Measurements from ENCODE around the gene KYAT1. TPM values are rescaled to one million over a fixed set of nuclear protein-coding genes. Genes with fewer than 3 reads are reported as not detected.
"Not testable (repeated sequence)": the region's sequence is repeated elsewhere in the genome, so short reads cannot be mapped to it uniquely, and the experiment has no call there.

KYAT1 gene
- total RNA-seq, 3 donors from 2014 or later: 1.9 to 6.4 (median 2.9) TPM

- no peak for ATAC-seq
- H3K4me1 ChIP-seq (ENCODE audit: low read depth): no peaks in the 10 kb centered on the region
- no peak for TF ChIP-seq CTCF (IDR thresholded peaks at IDR 0.05)
- no peak for DNase-seq
- H3K9me3 ChIP-seq: no peaks in the 10 kb centered on the region
- no peak overlapping the region for H3K4me3 ChIP-seq
- intact Hi-C loops (cut with DNase I, micrococcal nuclease): no loop called here
- H3K36me3 ChIP-seq (ENCODE audit: low read depth): no peaks in the 10 kb centered on the region
Measured at GRCh38 chr9:128877852-128878251, 3.9 kb downstream of the KYAT1 start.

- H3K9me3 ChIP-seq; H3K4me3 ChIP-seq; intact Hi-C loops (cut with DNase I, micrococcal nuclease); H3K36me3 ChIP-seq (ENCODE audit: low read depth); H3K4me1 ChIP-seq (ENCODE audit: low read depth); ATAC-seq; DNase-seq: not testable (repeated sequence)
Measured at GRCh38 chr9:128870941-128871265, 10.8 kb downstream of the KYAT1 start.

DNA sequence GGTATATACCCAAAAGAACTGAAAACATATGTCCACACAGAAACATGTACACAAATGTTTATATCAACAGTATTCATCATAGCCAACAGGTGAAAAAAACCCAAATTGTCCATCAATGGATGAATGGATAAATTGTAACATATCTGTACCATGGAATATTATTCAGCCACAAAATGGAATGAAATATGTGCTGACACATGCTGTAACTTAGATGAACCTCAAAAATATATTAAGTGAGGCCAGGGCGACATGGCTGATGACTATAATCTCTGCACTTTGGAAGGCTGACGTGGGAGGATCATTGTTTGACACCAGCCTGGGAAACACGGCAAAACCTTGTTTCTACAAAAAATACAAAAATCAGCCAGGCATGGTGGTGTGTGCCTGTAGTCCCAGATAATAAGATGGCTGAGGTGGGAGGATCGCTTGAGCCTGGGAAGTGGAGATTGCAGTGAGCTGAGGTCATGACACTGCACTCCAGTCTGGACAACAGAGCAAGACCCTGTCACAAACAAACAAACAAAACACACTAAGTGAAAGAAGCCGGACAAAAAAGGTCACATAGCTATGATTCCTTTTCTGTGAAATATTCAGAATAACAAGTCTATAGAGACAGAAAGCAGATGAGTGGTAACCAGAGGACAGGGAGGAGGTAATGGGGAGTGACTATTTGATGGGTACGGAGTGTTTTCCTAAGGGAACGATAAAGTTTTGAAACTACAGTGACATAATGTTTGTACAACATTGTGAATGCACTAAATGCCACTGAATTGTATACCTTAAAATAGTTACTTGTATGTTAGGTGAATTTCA is 11.4 kb downstream of the KYAT1 start:
- intact Hi-C loops (cut with DNase I, micrococcal nuclease): no loop called here
- Histone ChIP-seq H3K36me3 (ENCODE audit: low read depth) (no peaks in the 10 kb centered on the region), H3K9me3 (no peaks in the 10 kb centered on the region), H3K4me3 (no peak overlapping the region), H3K4me1 (ENCODE audit: low read depth) (no peaks in the 10 kb centered on the region)
- TF ChIP-seq CTCF (IDR thresholded peaks at IDR 0.05): no peak
- DNase-seq: no peak
- ATAC-seq: no peak

DNA sequence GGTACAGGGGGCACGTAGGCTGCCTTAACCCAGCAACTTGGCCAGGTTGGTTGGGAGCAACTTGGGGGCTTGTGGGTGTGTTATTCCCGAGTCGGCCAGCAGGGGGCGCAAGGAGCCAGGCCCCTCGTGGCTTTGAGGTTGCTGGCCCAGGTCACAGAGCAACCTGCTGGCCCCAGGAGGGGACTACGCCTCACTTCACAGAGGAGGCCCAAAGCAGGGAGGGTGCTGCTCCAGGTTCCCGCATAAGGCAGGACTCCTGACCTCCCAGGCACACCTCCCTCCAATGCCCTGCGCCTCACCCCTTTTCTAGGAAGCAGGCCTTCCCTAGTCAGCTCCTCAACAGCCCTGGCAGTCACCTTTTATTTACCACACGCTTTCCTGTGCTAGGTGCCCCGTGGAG is 18.1 kb downstream of the KYAT1 start:
- H3K4me3 ChIP-seq: no peak overlapping the region
- peaks cover 6% of the 10 kb centered on the region for H3K4me1 ChIP-seq (ENCODE audit: low read depth)
- DNase-seq (peak; percentile 76 to 84 (median 84)), ATAC-seq (peak; percentile 95)
- peak; percentile 91 for TF ChIP-seq CTCF (IDR thresholded peaks at IDR 0.05)
- no peaks in the 10 kb centered on the region for H3K9me3 ChIP-seq
- no peaks in the 10 kb centered on the region for H3K36me3 ChIP-seq (ENCODE audit: low read depth)
- intact Hi-C loops (cut with DNase I, micrococcal nuclease): loop anchor here (5.0 kb wide), 1 partner anchor 64 kb away; no protein-coding TSS in a partner anchor

GRCh38 chr9:128862401-128862851 is 19.3 kb downstream of the KYAT1 start:
- H3K36me3 ChIP-seq (ENCODE audit: low read depth): no peaks in the 10 kb centered on the region
- intact Hi-C loops (cut with DNase I, micrococcal nuclease): loop anchor here (5.0 kb wide), 1 partner anchor 65 kb away; no protein-coding TSS in a partner anchor
- peak; percentile 43 to 56 (median 51) for DNase-seq
- no peak for TF ChIP-seq CTCF (IDR thresholded peaks at IDR 0.05)
- no peaks in the 10 kb centered on the region for H3K9me3 ChIP-seq
- H3K4me1 ChIP-seq (ENCODE audit: low read depth): peaks cover 6% of the 10 kb centered on the region
- ATAC-seq: peak; percentile 67
- no peak overlapping the region for H3K4me3 ChIP-seq

DNA sequence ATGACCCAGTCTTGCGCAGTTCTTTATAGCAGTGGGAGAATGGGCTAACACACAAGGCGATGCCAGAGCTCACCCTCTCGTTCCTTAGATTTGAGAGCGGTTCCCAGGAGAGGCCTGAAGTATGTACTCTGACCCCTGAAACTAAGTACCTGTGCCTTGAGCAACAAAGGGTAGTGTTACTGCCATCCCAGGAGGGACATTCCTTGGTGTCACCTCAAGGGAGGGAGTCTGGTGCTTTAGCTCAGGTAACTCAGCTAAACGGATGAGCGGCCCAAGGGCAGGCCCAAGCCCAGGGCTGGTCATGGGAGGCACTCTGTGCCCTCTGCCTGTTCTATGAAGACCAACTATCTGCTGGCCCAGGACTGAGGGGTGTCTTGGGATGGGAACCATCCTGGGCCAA is 20.2 kb downstream of the KYAT1 start:
- no peak overlapping the region for H3K4me3 ChIP-seq
- H3K36me3 ChIP-seq (ENCODE audit: low read depth): no peaks in the 10 kb centered on the region
- TF ChIP-seq CTCF (IDR thresholded peaks at IDR 0.05): no peak
- ATAC-seq (no peak), DNase-seq (peak in 1 of 3 donors; percentile 13)
- H3K4me1 ChIP-seq (ENCODE audit: low read depth): peaks cover 6% of the 10 kb centered on the region
- intact Hi-C loops (cut with DNase I, micrococcal nuclease): loop anchor here (5.0 kb wide), 1 partner anchor 66 kb away; no protein-coding TSS in a partner anchor
- no peaks in the 10 kb centered on the region for H3K9me3 ChIP-seq

Measured in mucosa of descending colon (tissue), 3 donors.